ENCODE data around the gene OTUB1.

Gene OTUB1

GRCh38 chr11:63974259-63975143, 11.7 kb upstream of the OTUB1 start, which contains the start of gene COX8A:
Gene COX8A (plus strand): TSS chr11:63974620. CDS start chr11:63974681, 61 bp downstream.
- POLR2A ChIA-PET: no interaction called here
- peak; percentile 98 for DNase-seq (ENCODE audit: extremely low spot score)
- CTCF ChIA-PET: interaction anchor here (1.3 kb wide), 1 partner anchor 137 kb away, joined by 5 read pairs; no protein-coding TSS in a partner anchor
- peak; percentile 32 for TF ChIP-seq CTCF (IDR thresholded peaks at IDR 0.05; ENCODE audit: control extremely low read depth, extremely low read depth, low read depth, missing control alignments)

GRCh38 chr11:63978551-63979239, 7.5 kb upstream of the OTUB1 start:
- no peak for TF ChIP-seq CTCF (IDR thresholded peaks at IDR 0.05; ENCODE audit: control extremely low read depth, extremely low read depth, low read depth, missing control alignments)
- no peak for DNase-seq (ENCODE audit: extremely low spot score)
- POLR2A ChIA-PET: interaction anchor here (0.9 kb wide), 1 partner anchor 227 kb away, joined by 5 read pairs; no protein-coding TSS in a partner anchor
- CTCF ChIA-PET: interaction anchor here (1.3 to 1.4 kb wide), 2 partner anchors 21 to 33 kb away, joined by 3 read pairs; no protein-coding TSS in a partner anchor

- ChIA-PET CTCF (no interaction called here), POLR2A (interaction anchor here (0.9 kb wide), 1 partner anchor 226 kb away, joined by 5 read pairs; no protein-coding TSS in a partner anchor)
Measured at GRCh38 chr11:63979426-63979825, 6.8 kb upstream of the OTUB1 start.

GRCh38 chr11:63985812-63986155, 454 bp upstream of the OTUB1 start:
- no peak for TF ChIP-seq CTCF (IDR thresholded peaks at IDR 0.05; ENCODE audit: control extremely low read depth, extremely low read depth, low read depth, missing control alignments)
- DNase-seq (ENCODE audit: extremely low spot score): peak; percentile 75
- CTCF ChIA-PET: interaction anchor here (0.9 to 3.2 kb wide), 3 partner anchors 15 to 315 kb away, joined by 3 to 15 read pairs (median 4); no protein-coding TSS in a partner anchor
- POLR2A ChIA-PET: interaction anchor here (0.6 kb wide), 2 partner anchors 8 to 190 kb away, joined by 4 to 5 read pairs; no protein-coding TSS in a partner anchor

More at GRCh38 chr11:63979426-63979825, 6.8 kb upstream of the OTUB1 start:
- no peak for DNase-seq (ENCODE audit: extremely low spot score)
- no peak for TF ChIP-seq CTCF (IDR thresholded peaks at IDR 0.05; ENCODE audit: control extremely low read depth, extremely low read depth, low read depth, missing control alignments)

GRCh38 chr11:63986932-63987513, 785 bp downstream of the OTUB1 start:
- ChIA-PET POLR2A (interaction anchor here (0.5 kb wide), 1 partner anchor 1733 kb away, joined by 6 read pairs; the partner anchor contains the start of gene RNASEH2C), CTCF (interaction anchor here (1.3 to 2.2 kb wide), 2 partner anchors 14 to 150 kb away, joined by 3 to 19 read pairs; no protein-coding TSS in a partner anchor)
- TF ChIP-seq CTCF (IDR thresholded peaks at IDR 0.05; ENCODE audit: control extremely low read depth, extremely low read depth, low read depth, missing control alignments): no peak
- no peak for DNase-seq (ENCODE audit: extremely low spot score)

- POLR2A ChIA-PET: interaction anchor here (1.0 kb wide), 1 partner anchor 11 kb away, joined by 3 read pairs; no protein-coding TSS in a partner anchor
- TF ChIP-seq CTCF (IDR thresholded peaks at IDR 0.05; ENCODE audit: control extremely low read depth, extremely low read depth, low read depth, missing control alignments): no peak
- DNase-seq (ENCODE audit: extremely low spot score): no peak
- CTCF ChIA-PET: interaction anchor here (1.2 to 2.2 kb wide), 2 partner anchors 9 to 74 kb away, joined by 3 to 24 read pairs; partner anchors contain the start of gene RCOR2
Measured at GRCh38 chr11:63991558-63991957, 5.3 kb downstream of the OTUB1 start.

All from GM10248 (cell line).